H1 (cell line): ENCODE data around the gene FADD. TPM values are rescaled to one million over a fixed set of nuclear protein-coding genes. Genes with fewer than 3 reads are reported as not detected.
"Not testable (repeated sequence)": the region's sequence is repeated elsewhere in the genome, so short reads cannot be mapped to it uniquely, and the experiment has no call there.

Experiments used
- CTCF ChIA-PET: fragments of 300-600 bp; sonication (Branson Sonifier 250); formaldehyde crosslinking; loops from one replicate; lab custom pipeline; 2021; ENCODE audit not compliant: partially characterized antibody; lab: Charles Lee
- POLR2A ChIA-PET: fragments of 300-600 bp; sonication (Branson Sonifier 250); formaldehyde crosslinking; loops from one replicate; lab custom pipeline; 2021; ENCODE audit warnings: inconsistent platforms; ENCODE audit not compliant: partially characterized antibody; lab: Charles Lee
- DNase-seq, 2 experiments: peaks; one replicate each; pipeline versions ENCODE4 v3.0.0 to v3.0.0-alpha.2; 2010 to 2022; ENCODE audit warnings: low spot score in 2 of 2, low read depth in 1 of 2, mixed read lengths in 1 of 2
- FAIRE-seq: peaks from 2 replicates; lab custom pipeline; 2011; peaks lifted over from hg19 to GRCh38; lab: Jason Lieb, UNC
- H2AFZ ChIP-seq: 2 replicates; pipeline ENCODE4 v1.8.1; 2012; ENCODE audit warnings: low read length, inconsistent platforms
- H2AK5ac ChIP-seq: 2 replicates; pipeline ENCODE4 v1.6.1; 2013; ENCODE audit warnings: low read depth, low read length
- H2BK120ac ChIP-seq: replicated peaks from 2 replicates; pipeline ENCODE3; 2013; ENCODE audit warnings: low read depth, low read length, inconsistent platforms
- H2BK12ac ChIP-seq: 2 replicates; pipeline ENCODE4 v1.6.1; 2013; ENCODE audit warnings: low read depth, low read length
- H2BK15ac ChIP-seq: 2 replicates; pipeline ENCODE4 v1.6.1; 2013; ENCODE audit warnings: low read length
- H2BK20ac ChIP-seq: 2 replicates; pipeline ENCODE4 v1.6.1; 2013; ENCODE audit warnings: low read length
- H2BK5ac ChIP-seq: 2 replicates; pipeline ENCODE4 v1.6.1; 2013; ENCODE audit warnings: low read depth, low read length
- H3K14ac ChIP-seq: 2 replicates; pipeline ENCODE4 v1.6.1; 2013; ENCODE audit warnings: inconsistent platforms; ENCODE audit not compliant: insufficient read length
- H3K18ac ChIP-seq: 2 replicates; pipeline ENCODE4 v1.6.1; 2013; ENCODE audit warnings: low read length; ENCODE audit errors: extremely low read depth
- H3K23ac ChIP-seq: 2 replicates; pipeline ENCODE4 v1.6.1; 2013; ENCODE audit warnings: inconsistent platforms; ENCODE audit not compliant: insufficient read length
- H3K23me2 ChIP-seq: 2 replicates; pipeline ENCODE4 v1.6.1; 2013; ENCODE audit warnings: low read depth, low read length
- H3K27ac ChIP-seq: 2 replicates; pipeline ENCODE4 v1.6.1; 2011; ENCODE audit warnings: low read depth, low read length, inconsistent platforms
- H3K27me3 ChIP-seq, 4 experiments: replicated peaks in 1 of 4; 1 replicate in 1 of 4; 2 replicates in 3 of 4; pipeline versions ENCODE4 v1.6.1 to v1.8.1; 2011 to 2013; ENCODE audit warnings: low read length in 3 of 4, mild to moderate bottlenecking in 3 of 4, inconsistent platforms in 2 of 4, mixed read lengths in 2 of 4, moderate library complexity in 1 of 4; ENCODE audit not compliant: control insufficient read depth in 3 of 4, insufficient read depth in 3 of 4; ENCODE audit errors: extremely low read depth in 1 of 4
- H3K36me3 ChIP-seq, 4 experiments: 2 replicates each; pipeline versions ENCODE4 v1.6.1 to v1.8.1; 2011 to 2013; ENCODE audit warnings: mild to moderate bottlenecking in 4 of 4, low read length in 3 of 4, moderate library complexity in 2 of 4, control low read depth in 1 of 4, inconsistent platforms in 1 of 4; ENCODE audit not compliant: insufficient read depth in 4 of 4, control insufficient read depth in 2 of 4
- H3K4ac ChIP-seq: replicated peaks from 2 replicates; pipeline ENCODE3; 2013; ENCODE audit warnings: low read length, low read depth, mixed read lengths, inconsistent platforms; ENCODE audit not compliant: insufficient read length
- H3K4me1 ChIP-seq, 4 experiments: replicated peaks in 1 of 4; 1 replicate in 1 of 4; 2 replicates in 3 of 4; pipeline versions ENCODE4 v1.6.1 to v1.8.1; 2011 to 2013; ENCODE audit warnings: low read length in 3 of 4, inconsistent platforms in 2 of 4, mixed read lengths in 1 of 4; ENCODE audit not compliant: insufficient read depth in 4 of 4, control insufficient read depth in 3 of 4
- H3K4me2 ChIP-seq, 2 experiments: 2 replicates each; pipeline versions ENCODE4 v1.6.1 to v1.8.1; 2011 to 2013; ENCODE audit warnings: low read depth in 2 of 2, low read length in 2 of 2, control low read depth in 1 of 2, inconsistent platforms in 1 of 2, mild to moderate bottlenecking in 1 of 2; ENCODE audit not compliant: insufficient read depth in 1 of 2
- H3K4me3 ChIP-seq, 4 experiments: fragments of 200-600, 300-600 bp in 1 of 4; sonication (generic), shearing (Covaris generic), sonication (Bioruptor Twin) in 1 of 4; 2 replicates each; pipeline versions ENCODE4 v1.5.1 to v1.8.1; 2011 to 2016; ENCODE audit warnings: low read length in 4 of 4, low read depth in 3 of 4, control low read depth in 2 of 4, inconsistent platforms in 2 of 4, mild to moderate bottlenecking in 2 of 4, mixed read lengths in 1 of 4, moderate library complexity in 1 of 4; ENCODE audit not compliant: insufficient read depth in 2 of 4; ENCODE audit errors: extremely low read depth in 1 of 4
- H3K56ac ChIP-seq: replicated peaks from 2 replicates; pipeline ENCODE3; 2013; ENCODE audit warnings: low read depth, mild to moderate bottlenecking, mixed read lengths, low read length, inconsistent platforms; ENCODE audit not compliant: insufficient read length
- H3K79me1 ChIP-seq: 2 replicates; pipeline ENCODE4 v1.6.1; 2013; ENCODE audit warnings: low read depth, low read length, control low read depth
- H3K79me2 ChIP-seq, 2 experiments: 2 replicates each; pipeline versions ENCODE4 v1.6.1 to v1.8.1; 2012 to 2013; ENCODE audit warnings: low read length in 2 of 2, mild to moderate bottlenecking in 2 of 2, inconsistent platforms in 1 of 2; ENCODE audit not compliant: insufficient read depth in 2 of 2, control insufficient read depth in 1 of 2
- H3K9ac ChIP-seq, 4 experiments: replicated peaks in 1 of 4; 1 replicate in 1 of 4; 2 replicates in 3 of 4; pipeline versions ENCODE4 v1.6.1 to v1.8.1; 2011 to 2013; ENCODE audit warnings: low read depth in 3 of 4, low read length in 3 of 4, control low read depth in 2 of 4, mild to moderate bottlenecking in 2 of 4, moderate library complexity in 2 of 4, inconsistent platforms in 1 of 4; ENCODE audit errors: extremely low read depth in 1 of 4
- H3K9me3 ChIP-seq, 2 experiments: 2 replicates each; pipeline versions ENCODE4 v1.6.1 to v1.8.1; 2012 to 2013; ENCODE audit warnings: mild to moderate bottlenecking in 2 of 2, moderate library complexity in 2 of 2, control low read depth in 1 of 2, inconsistent platforms in 1 of 2, low read depth in 1 of 2, low read length in 1 of 2, mixed read lengths in 1 of 2; ENCODE audit not compliant: insufficient read depth in 2 of 2
- H4K20me1 ChIP-seq, 2 experiments: replicated peaks in 1 of 2; 2 replicates each; pipeline versions ENCODE3 to v1.8.1; 2011 to 2013; ENCODE audit warnings: inconsistent platforms in 2 of 2, low read length in 2 of 2, mild to moderate bottlenecking in 1 of 2; ENCODE audit not compliant: insufficient read depth in 2 of 2, control insufficient read depth in 1 of 2
- H4K5ac ChIP-seq: 2 replicates; pipeline ENCODE4 v1.6.1; 2013; ENCODE audit warnings: low read length, low read depth, mixed read lengths, inconsistent platforms; ENCODE audit not compliant: insufficient read length
- H4K8ac ChIP-seq: 2 replicates; pipeline ENCODE4 v1.8.0; 2013; ENCODE audit warnings: mild to moderate bottlenecking, moderate library complexity, low read length, inconsistent platforms; ENCODE audit not compliant: insufficient read depth; ENCODE audit errors: extremely low read depth
- H4K91ac ChIP-seq: replicated peaks from 2 replicates; pipeline ENCODE3; 2013; ENCODE audit warnings: low read length, mixed read lengths, inconsistent platforms; ENCODE audit not compliant: insufficient read length
- WGBS, 2 experiments: shearing (Covaris generic) in 1 of 2; methylation state at CpG; one replicate each; pipeline versions ENCODE4 v1.1.6 to v1.1.7; 2013 to 2015; ENCODE audit warnings: low lambda C conversion rate in 2 of 2, mixed read lengths in 2 of 2, inconsistent platforms in 1 of 2, low coverage in 1 of 2, missing lambda C conversion rate in 1 of 2; ENCODE audit not compliant: insufficient replicate concordance in 2 of 2, insufficient coverage in 1 of 2, insufficient read length in 1 of 2; ENCODE audit errors: extremely low coverage in 1 of 2, missing lambda C conversion rate in 1 of 2; 5-methylcytosine and 5-hydroxymethylcytosine counted together
- polyA plus RNA-seq, 7 experiments: library from polyadenylated mRNA; depleted of rRNA in 3 of 7; stranded (reverse) in 5 of 7; unstranded in 2 of 7; fragments of >200 nt in 5 of 7; fragments of 200-250 nt in 2 of 7; gene quantifications; 1 replicate in 5 of 7; 2 replicates in 1 of 7; 4 replicates in 1 of 7; pipeline versions ENCODE4 v1.2.1 to v1.2.3, GENCODE V29; 2011 to 2013; ENCODE audit warnings: missing spikeins in 2 of 7, mixed read lengths in 2 of 7
- total RNA-seq: library from RNA; stranded (reverse); fragmentation: NEBNext Ultra II Directional; extraction: Animal tissue kit (Norgen Biotek cat#: 25700); gene quantifications from 2 replicates; pipeline ENCODE4 v1.2.1, GENCODE V29; 2021

Gene FADD
- total and polyA plus RNA-seq, 2 of the 8 experiments (the other 6 are each of a cell fraction or from before 2014, with no cell fraction given): 29.0 to 43.9 TPM

GRCh38 chr11:70201047-70201446, 2.0 kb upstream of the FADD start:
- H3K79me1 ChIP-seq, H2BK12ac ChIP-seq, H3K4me2 ChIP-seq, FAIRE-seq, H3K27ac ChIP-seq, H3K14ac ChIP-seq, H4K91ac ChIP-seq, H3K56ac ChIP-seq, POLR2A ChIA-PET, H2BK5ac ChIP-seq, H2BK120ac ChIP-seq, H2AK5ac ChIP-seq, H2BK20ac ChIP-seq, H3K4ac ChIP-seq, H3K27me3 ChIP-seq, H3K36me3 ChIP-seq, H3K9ac ChIP-seq, H4K8ac ChIP-seq, H3K9me3 ChIP-seq, H4K5ac ChIP-seq, H3K18ac ChIP-seq, DNase-seq, H3K23ac ChIP-seq, H3K4me3 ChIP-seq, H3K23me2 ChIP-seq, H2BK15ac ChIP-seq, H2AFZ ChIP-seq: not testable (repeated sequence)
- H3K4me1 ChIP-seq: peaks cover 7 to 17% (median 9%) of the 10 kb centered on the region in 4 experiments
- peaks cover 15 to 16% of the 10 kb centered on the region in 2 experiments for H4K20me1 ChIP-seq
- CTCF ChIA-PET: interaction anchor here (6.0 kb wide), 1 partner anchor 292 kb away, joined by 59 read pairs; no protein-coding TSS in a partner anchor
- 96% methylated on average over 3 of the region's 3 CpGs; no CpG with 5 or more reads in 1 of the 2 experiments for WGBS, 2 experiments
- H3K79me2 ChIP-seq: peaks cover 9 to 28% of the 10 kb centered on the region in 2 experiments
